Stimulated activated CD4-positive, alpha-beta T cell treated with anti-CD3 and anti-CD28 coated beads, Interleukin-2, amount 100 ng/mL, for 4 hours (primary cell): ENCODE measurements around the gene ADGRE1.
A peak's percentile ranks its signal among the peaks of the same experiment; 100 is the strongest.

Experiments
- DNase-seq: peaks from one replicate; pipeline ENCODE4 v3.0.0-alpha.2; 2020; ENCODE audit warnings: low read depth

Gene ADGRE1

DNA sequence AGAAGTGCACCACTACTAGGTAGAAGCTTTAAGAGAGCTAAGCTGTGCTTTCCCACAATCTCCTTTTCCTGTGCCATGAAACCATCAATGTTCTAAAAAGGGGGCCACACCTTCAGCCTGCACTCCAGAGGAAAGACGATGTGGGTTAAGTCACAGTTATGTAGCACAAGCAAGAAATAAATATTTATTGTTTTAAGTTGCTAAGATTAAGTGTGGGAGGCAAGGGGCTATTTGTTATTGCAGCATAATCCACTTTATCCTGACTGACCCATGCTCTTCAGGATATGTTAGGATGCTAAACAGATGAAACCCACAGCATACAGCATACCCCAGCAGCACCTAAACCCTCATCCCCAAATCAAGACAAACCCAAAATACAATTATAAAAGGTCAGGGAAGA is 69.2 kb downstream of the ADGRE1 start:
- no peak for DNase-seq

DNA sequence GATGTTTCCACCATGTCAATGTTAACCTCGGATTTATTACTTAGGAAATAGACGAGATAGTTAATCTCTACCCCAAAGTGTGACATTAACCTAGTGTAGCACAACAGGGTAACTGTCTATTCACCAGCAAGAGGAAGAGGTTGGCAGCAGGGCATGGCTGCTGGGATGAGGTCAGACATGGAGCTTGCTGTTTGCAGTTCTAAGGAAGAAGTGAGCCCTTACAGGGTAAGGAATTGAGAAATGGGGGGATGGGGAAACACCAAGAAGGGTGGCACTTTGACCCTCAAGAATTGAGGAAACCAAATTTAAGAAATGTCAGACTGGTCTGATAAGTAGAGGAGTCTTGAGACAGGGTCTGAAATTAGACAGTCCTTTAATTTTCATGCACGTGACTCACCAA is 71.4 kb downstream of the ADGRE1 start:
- no peak for DNase-seq

DNA sequence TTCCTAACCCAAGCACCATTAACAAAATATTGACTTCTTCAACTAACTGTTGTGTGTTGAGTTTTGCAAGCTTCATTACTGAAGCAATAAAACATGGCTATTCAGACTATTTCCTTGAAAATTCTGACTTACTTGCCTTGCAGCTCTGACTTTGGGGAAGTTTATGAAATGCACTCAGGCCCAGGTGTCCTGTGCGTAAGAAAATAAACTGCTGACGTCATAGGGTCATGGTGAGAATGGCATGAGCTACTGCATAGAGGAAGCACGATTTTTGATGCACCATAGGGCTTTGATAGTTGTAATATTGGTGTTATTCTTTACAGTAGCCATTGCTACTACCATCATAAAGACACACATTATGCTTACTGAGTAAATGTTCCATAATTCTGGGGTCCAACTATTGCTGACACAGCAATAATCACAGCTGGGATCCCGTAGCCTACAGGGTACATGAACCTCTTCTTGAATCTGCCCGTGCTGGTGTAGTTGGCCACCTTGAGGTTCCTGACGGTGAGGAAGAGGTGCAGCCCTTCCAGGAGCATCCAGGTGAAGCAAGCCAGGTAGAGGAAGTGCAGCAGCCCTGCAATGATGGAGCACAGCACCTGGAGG is 76.0 kb downstream of the ADGRE1 start:
- DNase-seq, result no peak

DNA sequence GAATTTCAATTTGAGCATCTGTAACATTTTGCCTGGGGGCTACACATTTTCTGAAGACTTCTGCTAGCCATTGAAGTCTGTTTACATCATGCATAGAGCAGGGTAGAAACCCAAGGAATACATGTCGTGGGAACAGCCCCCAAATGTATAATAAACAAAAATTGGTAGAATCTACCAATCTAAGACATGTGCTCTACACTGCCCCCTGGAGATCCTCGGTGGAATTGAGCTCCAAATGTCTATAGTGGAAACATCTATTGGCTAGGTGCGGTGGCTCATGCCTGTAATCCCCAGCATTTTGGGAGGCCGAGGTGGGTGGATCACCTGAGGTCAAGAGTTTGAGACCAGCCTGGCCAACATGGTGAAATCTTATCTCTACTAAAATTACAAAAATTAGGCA is 76.6 kb downstream of the ADGRE1 start:
- DNase-seq, result peak; percentile 19

DNA sequence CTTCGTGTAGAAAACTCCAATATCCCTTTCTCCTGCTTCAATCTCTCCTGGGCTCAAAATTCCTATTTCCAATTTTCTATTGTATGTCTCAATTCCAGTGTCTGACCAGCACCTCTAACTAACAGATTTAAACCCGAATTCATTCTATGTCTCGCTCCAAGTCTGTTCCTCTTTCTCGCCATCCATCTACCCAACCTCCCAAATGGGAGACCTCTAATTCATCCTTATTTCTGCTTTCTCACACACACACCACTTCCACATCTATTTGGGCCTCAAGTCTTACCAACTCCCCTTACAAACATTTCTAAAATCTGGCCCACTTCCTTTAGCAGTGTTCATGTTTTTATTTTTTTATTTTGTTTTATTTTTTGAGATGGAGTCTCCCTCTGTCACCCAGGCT is 80.6 kb downstream of the ADGRE1 start:
- no peak for DNase-seq

DNA sequence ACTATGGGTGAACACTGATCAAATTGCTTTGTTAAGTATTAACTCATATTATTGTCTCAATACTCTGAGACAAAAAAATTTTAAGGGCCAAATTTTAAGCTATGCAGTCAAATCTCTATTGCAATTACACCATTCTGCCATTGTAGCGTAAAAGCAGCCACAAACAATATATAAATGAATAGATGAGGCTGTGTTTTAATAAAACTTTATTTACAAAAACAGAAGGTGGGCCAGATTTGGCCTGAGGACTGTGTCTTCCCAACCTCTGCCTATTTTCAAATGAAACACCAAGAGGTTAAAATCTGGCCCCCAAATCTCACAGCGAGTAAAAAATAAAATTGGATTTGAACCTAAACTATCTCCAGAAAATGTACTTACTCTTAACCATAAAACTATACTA is 82.1 kb downstream of the ADGRE1 start:
- DNase-seq, result no peak

DNA sequence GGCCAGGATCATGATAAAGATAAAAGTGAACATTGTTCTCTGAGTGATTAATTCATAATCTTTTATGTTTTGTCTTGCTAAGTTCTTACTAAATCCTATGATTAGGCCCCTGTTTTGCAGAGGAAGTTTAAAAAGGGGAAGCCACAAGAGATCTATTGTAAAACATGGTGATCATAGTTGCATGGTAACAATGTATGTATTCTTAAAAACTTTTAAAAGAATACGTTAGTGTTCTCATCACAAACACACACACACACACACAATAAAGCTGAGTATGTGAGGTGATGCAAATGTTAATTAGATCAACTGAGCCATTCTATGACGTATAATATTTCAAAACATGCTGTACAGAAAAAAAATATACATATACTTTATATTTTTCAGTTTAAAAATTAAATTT is 82.6 kb downstream of the ADGRE1 start:
- DNase-seq, result no peak

DNA sequence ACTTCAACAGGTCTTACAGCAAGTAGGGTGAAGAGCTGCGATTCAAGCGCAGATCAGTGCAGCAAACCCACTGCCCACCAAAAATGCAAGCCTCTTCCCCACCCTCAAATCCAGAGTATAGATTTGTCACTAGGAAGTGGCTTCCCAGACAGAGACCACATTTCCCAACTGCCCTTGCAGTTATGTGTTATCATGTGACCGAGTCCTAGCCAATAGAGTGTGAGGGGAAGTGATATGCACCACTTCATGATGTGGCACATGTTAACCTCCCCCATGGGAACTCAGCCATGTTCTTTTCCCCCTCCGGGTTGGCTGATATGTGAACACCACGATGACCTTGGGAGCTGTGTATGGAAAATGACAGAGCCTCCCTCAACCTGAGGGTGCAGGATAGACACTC is 83.1 kb downstream of the ADGRE1 start:
- DNase-seq, result no peak

DNA sequence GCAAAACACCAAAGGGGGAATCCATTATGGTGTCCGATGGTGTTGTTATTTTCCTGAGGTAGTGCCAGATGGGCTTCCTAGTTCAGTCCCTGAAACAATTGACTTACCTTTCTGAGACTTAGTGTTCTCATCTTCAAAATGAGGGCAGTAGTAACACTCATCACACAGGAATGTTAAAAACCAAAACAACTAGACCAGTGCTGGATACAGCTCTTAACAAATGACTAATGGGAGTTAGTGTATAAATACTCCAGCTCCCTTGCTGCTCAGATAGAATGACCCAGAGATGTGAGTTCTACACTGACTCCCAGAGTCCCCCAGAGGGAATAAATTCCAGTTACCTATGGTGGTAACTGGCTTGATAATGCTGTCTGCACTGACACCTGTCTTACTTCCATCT is 84.0 kb downstream of the ADGRE1 start:
- no peak for DNase-seq

DNA sequence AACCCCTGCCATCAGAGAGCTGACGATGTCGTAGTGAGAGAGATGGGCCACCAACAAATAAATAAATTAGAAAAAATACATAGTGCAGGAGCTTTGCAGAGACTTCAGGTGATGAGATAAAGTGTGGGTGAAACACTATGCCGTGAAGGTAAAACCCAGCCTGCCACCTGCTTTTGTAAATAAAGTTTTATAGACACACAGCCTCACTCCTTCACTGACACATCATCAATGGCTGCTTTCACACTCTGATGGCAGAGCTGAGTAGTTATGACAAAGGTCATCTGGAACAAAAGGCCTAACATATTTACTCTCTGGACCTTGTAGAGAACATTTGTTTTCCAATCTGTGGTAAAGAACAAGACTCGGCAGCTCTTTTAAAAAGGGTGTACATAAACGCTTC is 88.8 kb downstream of the ADGRE1 start:
- DNase-seq, result no peak

DNA sequence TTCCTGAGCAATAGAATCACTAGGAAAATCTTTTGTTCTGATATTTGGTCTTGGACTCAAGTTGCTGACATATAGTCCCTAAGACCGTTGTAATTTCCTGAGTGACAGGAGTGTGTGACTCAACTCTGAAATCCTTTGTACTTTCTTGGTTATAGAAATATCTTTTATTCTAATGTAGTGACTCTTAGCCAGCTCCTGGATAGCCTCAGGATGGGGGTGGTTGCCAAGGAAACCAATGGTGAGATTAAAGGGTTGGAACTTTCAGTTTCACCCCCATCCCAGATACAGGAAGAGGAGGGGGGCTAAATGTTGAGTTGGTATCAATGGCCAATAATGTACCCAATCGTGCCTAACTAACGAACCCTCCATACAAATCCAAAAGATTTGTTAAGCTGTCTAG is 92.0 kb downstream of the ADGRE1 start:
- DNase-seq, result no peak

DNA sequence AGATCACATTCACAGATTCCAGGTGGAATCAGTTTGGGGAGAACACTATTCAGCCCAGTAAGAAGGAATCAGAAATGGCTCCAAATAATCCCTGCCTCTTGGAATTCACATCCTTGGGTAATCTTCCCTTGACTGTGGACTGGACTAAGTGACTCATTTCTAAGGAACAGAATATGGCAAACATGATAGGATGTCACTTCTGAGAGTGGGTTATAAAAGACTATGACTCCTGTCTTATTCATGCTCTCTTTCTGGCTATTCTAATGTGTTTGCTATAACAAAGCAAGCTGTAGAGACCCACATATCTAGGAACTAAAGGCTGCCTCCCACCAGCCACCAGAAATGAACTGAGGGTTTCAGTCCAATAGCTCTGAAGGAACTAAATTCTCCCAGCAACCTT is 96.1 kb downstream of the ADGRE1 start:
- DNase-seq, result no peak

DNA sequence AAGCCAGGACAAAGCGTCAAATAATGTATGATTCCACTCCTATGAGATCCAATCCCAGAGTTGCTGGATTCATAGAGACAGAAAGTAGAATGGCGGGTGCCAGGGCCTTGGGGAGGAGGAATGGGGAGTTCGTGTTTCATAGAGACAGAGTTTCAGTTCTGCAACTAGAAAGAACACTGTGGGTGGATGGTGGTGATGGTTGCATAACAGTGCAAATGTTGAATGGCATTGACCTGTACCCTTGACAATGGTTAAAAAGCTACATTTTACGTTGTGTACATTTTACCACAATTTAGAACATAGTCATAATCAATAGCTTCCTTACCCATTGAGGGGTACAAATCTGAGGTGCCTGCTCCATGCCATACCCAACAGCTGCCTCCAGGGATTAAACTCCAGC is 100.5 kb downstream of the ADGRE1 start:
- DNase-seq, result no peak

DNA sequence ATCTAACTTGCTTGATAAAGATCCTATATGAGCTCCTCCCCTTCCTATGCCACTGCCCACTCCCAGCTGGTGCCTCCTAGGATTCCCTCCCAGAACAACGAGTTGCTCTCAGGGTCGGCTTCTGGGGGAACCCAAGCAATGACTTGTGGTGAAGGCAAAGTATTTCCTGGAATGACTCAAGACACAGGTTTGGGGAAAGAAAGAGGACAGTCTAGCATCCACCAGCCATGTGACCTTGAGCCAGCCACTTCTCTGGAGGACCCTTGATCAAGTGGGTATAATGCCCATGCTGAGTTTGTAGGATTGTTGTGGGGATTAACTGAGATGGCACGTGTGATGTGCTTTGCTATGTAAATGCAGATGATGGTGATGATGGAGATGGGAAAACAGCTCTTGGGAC is 100.9 kb downstream of the ADGRE1 start:
- DNase-seq, result no peak
